Panc1 (cell line): ENCODE data around the gene KRT4. TPM values are rescaled to one million over a fixed set of nuclear protein-coding genes. Genes with fewer than 3 reads are reported as not detected.

ENCODE experiments used
- ATAC-seq: fragments of 200-7000 bp; cut with Tn5 transposase; 2 replicates; pipeline ENCODE4 v1.9.1; 2020; ENCODE audit warnings: mild to moderate bottlenecking, moderate library complexity
- BruUV-seq: library from RNA; stranded (reverse); fragments of 400-500 nt; replicated peaks from 2 replicates; lab custom pipeline; 2021; lab: Mats Ljungman, UMichigan
- CTCF ChIA-PET: fragments of 300-600 bp; sonication (Branson Sonifier 250); formaldehyde crosslinking; loops from one replicate; lab custom pipeline; 2022; ENCODE audit warnings: antibody characterized with exemption; lab: Charles Lee
- POLR2A ChIA-PET: fragments of 300-600 bp; sonication (Branson Sonifier 250); formaldehyde crosslinking; loops from one replicate; lab custom pipeline; 2022; ENCODE audit warnings: antibody characterized with exemption; lab: Charles Lee
- DNase-seq: peaks from one replicate; pipeline ENCODE4 v3.0.0-alpha.2; 2010; ENCODE audit warnings: low read depth, low spot score
- H3K27ac ChIP-seq: 2 replicates; pipeline ENCODE4 v1.5.1; 2011; ENCODE audit warnings: mild to moderate bottlenecking, low read length, inconsistent platforms
- H3K27me3 ChIP-seq: fragments of 200-500 bp; sonication (Bioruptor generic); 2 replicates; pipeline ENCODE4 v1.6.0; 2014; ENCODE audit warnings: low read length, inconsistent platforms; ENCODE audit not compliant: control insufficient read depth, insufficient read depth
- H3K36me3 ChIP-seq: fragments of 200-500 bp; sonication (Bioruptor generic); 2 replicates; pipeline ENCODE4 v1.5.1; 2014; ENCODE audit warnings: inconsistent platforms, mild to moderate bottlenecking, low read length, moderate library complexity; ENCODE audit not compliant: control insufficient read depth, insufficient read depth
- H3K4me1 ChIP-seq: 2 replicates; pipeline ENCODE4 v1.5.1; 2011; ENCODE audit warnings: inconsistent platforms, mild to moderate bottlenecking, low read length, moderate library complexity; ENCODE audit not compliant: control insufficient read depth, insufficient read depth
- H3K4me3 ChIP-seq, 2 experiments: 2 replicates each; pipeline ENCODE4 v1.5.1; 2011 to 2012; ENCODE audit warnings: low read depth in 2 of 2, low read length in 2 of 2, mild to moderate bottlenecking in 2 of 2, inconsistent platforms in 1 of 2, moderate library complexity in 1 of 2
- H3K9me3 ChIP-seq: fragments of 200-500 bp; sonication (Bioruptor generic); 2 replicates; pipeline ENCODE4 v1.5.1; 2014; ENCODE audit warnings: low read depth, mild to moderate bottlenecking, inconsistent platforms, low read length, moderate library complexity; ENCODE audit not compliant: control insufficient read depth, insufficient read depth
- POLR2AphosphoS5 ChIP-seq: IDR thresholded peaks from 2 replicates; pipeline ENCODE4 v1.6.1; 2012; ENCODE audit warnings: mild to moderate bottlenecking, low read depth, low read length, moderate library complexity
- SIN3A ChIP-seq: IDR thresholded peaks from 2 replicates; pipeline ENCODE4 v1.6.1; 2012; ENCODE audit warnings: low read depth, mild to moderate bottlenecking, low read length, moderate library complexity, borderline replicate concordance; ENCODE audit not compliant: insufficient read depth
- TCF7L2 ChIP-seq: IDR thresholded peaks from 2 replicates; pipeline ENCODE4 v1.6.1; 2011; ENCODE audit warnings: mild to moderate bottlenecking, low read depth, low read length, inconsistent platforms
- in situ Hi-C: cut with HindIII; loops from 2 replicates; pipeline ENCODE4 v1.10.0; 2016; ENCODE audit warnings: low sequenced_read_pairs, low pct_unique_long_range_greater_than_20kb
- intact Hi-C: fragments of 100-400 bp; cut with micrococcal nuclease; formaldehyde crosslinking; loops from one replicate; pipeline ENCODE4 v1.10.0; 2022; ENCODE audit not compliant: unreplicated experiment
- total RNA-seq: library from RNA; stranded (reverse); gene quantifications from one replicate; pipeline ENCODE4 v1.2.1, GENCODE V29; 2021; ENCODE audit not compliant: unreplicated experiment
- TF ChIP-seq, protein P1 (sequence below), 2 experiments: IDR thresholded peaks; 2 replicates each; pipeline ENCODE4 v1.6.1; 2011 to 2012; ENCODE audit warnings: low read depth in 2 of 2, control low read depth in 1 of 2, low read length in 1 of 2, mild to moderate bottlenecking in 1 of 2, moderate library complexity in 1 of 2; ENCODE audit not compliant: insufficient read depth in 1 of 2
- TF ChIP-seq, protein P2 (sequence below): fragments of 450-650 bp; IDR thresholded peaks from 2 replicates; pipeline ENCODE4 v1.5.1; 2017; ENCODE audit warnings: mild to moderate bottlenecking

KRT4 gene
- total RNA-seq, 1 experiment from 2014 or later: 0.15 TPM

DNA sequence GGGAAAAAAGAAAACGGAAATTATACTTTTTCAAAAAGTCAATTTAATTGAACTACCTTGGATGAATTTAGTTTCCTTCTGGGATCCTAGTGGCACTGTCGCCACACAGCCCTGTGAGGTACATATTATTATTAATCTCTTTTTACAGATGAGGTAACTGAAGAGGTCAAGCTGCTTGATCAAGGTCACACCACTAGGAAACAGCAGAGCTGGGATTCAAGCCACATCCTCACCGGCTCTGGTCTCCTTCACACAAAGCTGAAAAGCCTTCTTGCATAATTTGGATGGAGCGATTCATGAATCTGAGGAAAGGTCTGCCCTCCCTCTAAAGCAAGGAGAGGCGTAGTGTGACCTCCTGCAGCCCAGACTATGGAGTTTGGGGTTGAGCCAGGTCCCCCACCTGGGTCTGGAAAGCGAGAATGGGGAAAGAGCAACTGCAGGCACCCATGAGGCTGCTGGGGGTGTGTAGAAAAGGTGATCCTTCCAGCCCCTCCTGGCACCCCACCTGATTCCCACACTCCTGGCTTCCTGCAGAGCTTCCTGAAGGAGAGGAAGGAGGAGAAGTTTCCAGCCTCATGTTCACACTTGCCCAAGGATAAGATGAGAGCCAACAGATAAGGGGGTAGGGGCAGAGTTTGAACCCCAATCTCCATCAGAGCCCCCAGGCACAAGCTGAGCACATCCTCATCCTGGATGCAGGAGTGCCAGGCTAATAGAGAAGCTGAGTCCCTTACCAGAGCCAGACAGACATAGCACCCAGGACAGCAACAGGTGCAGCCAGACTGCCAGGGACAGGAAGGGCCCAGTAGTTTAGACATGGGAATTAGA lies 24.1 kb upstream of the KRT4 start:
- TF ChIP-seq SIN3A (no peak), TCF7L2 (no peak), POLR2AphosphoS5 (no peak)
- TF ChIP-seq, protein P1, sequence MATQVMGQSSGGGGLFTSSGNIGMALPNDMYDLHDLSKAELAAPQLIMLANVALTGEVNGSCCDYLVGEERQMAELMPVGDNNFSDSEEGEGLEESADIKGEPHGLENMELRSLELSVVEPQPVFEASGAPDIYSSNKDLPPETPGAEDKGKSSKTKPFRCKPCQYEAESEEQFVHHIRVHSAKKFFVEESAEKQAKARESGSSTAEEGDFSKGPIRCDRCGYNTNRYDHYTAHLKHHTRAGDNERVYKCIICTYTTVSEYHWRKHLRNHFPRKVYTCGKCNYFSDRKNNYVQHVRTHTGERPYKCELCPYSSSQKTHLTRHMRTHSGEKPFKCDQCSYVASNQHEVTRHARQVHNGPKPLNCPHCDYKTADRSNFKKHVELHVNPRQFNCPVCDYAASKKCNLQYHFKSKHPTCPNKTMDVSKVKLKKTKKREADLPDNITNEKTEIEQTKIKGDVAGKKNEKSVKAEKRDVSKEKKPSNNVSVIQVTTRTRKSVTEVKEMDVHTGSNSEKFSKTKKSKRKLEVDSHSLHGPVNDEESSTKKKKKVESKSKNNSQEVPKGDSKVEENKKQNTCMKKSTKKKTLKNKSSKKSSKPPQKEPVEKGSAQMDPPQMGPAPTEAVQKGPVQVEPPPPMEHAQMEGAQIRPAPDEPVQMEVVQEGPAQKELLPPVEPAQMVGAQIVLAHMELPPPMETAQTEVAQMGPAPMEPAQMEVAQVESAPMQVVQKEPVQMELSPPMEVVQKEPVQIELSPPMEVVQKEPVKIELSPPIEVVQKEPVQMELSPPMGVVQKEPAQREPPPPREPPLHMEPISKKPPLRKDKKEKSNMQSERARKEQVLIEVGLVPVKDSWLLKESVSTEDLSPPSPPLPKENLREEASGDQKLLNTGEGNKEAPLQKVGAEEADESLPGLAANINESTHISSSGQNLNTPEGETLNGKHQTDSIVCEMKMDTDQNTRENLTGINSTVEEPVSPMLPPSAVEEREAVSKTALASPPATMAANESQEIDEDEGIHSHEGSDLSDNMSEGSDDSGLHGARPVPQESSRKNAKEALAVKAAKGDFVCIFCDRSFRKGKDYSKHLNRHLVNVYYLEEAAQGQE (IDR thresholded peaks at IDR 0.05; ENCODE audit: insufficient read depth in 1 of 2, low read depth in 2 of 2, low read length in 1 of 2): no peak
- TF ChIP-seq, protein P2, sequence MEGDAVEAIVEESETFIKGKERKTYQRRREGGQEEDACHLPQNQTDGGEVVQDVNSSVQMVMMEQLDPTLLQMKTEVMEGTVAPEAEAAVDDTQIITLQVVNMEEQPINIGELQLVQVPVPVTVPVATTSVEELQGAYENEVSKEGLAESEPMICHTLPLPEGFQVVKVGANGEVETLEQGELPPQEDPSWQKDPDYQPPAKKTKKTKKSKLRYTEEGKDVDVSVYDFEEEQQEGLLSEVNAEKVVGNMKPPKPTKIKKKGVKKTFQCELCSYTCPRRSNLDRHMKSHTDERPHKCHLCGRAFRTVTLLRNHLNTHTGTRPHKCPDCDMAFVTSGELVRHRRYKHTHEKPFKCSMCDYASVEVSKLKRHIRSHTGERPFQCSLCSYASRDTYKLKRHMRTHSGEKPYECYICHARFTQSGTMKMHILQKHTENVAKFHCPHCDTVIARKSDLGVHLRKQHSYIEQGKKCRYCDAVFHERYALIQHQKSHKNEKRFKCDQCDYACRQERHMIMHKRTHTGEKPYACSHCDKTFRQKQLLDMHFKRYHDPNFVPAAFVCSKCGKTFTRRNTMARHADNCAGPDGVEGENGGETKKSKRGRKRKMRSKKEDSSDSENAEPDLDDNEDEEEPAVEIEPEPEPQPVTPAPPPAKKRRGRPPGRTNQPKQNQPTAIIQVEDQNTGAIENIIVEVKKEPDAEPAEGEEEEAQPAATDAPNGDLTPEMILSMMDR: no peak
- ChIA-PET POLR2A (no interaction called here), CTCF (no interaction called here)
- intact Hi-C loops: no loop called here
- in situ Hi-C loops: no loop called here
- Histone ChIP-seq H3K9me3 (no peaks in the 10 kb centered on the region), H3K4me3 (no peak overlapping the region), H3K4me1 (peaks cover 3% of the 10 kb centered on the region; the same call in 1 of the 2 replicates), H3K27me3 (no peaks in the 10 kb centered on the region), H3K36me3 (no peaks in the 10 kb centered on the region), H3K27ac (no peak overlapping the region)
- ATAC-seq (no peak), DNase-seq (no peak)
- no TSS peak for BruUV-seq

DNA sequence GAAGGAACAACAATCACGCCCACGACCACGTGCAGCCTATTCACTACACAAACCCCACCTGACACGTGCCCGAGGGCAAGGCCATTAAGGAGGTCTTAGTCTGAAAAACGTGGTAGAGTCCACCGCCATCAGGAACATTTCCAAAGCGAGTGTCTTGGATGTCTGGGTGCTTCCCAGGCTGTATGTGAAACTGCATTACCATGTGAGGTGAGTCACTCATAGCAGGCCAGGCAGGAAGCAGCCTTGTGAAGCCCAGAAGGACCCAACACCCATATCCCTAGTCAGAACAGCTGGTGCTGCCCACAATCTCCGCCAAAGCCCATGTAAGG lies 23.5 kb upstream of the KRT4 start:
- in situ Hi-C loops: no loop called here
- intact Hi-C loops: no loop called here

More for the DNA sequence above, 23.5 kb upstream of the KRT4 start:
- DNase-seq: peak; percentile 2
- Histone ChIP-seq H3K36me3 (no peaks in the 10 kb centered on the region), H3K9me3 (no peaks in the 10 kb centered on the region), H3K27me3 (no peaks in the 10 kb centered on the region), H3K4me1 (peaks cover 3% of the 10 kb centered on the region; the same call in 1 of the 2 replicates), H3K27ac (no peak overlapping the region), H3K4me3 (no peak overlapping the region)
- ATAC-seq: 0 out of 2 replicates have a peak, but pooled peaks have one; percentile 57
- ChIA-PET CTCF (no interaction called here), POLR2A (no interaction called here)
- TF ChIP-seq, protein P1 (IDR thresholded peaks at IDR 0.05; ENCODE audit: insufficient read depth in 1 of 2, low read depth in 2 of 2, low read length in 1 of 2): no peak
- no peak for TF ChIP-seq TCF7L2
- TF ChIP-seq SIN3A: no peak
- TF ChIP-seq, protein P2: no peak
- BruUV-seq: no TSS peak
